ENCODE results near the gene F10. TPM values are rescaled to one million over a fixed set of nuclear protein-coding genes. Genes with fewer than 3 reads are reported as not detected.

F10 gene
- polyA plus RNA-seq, 4 donors: 17.8 to 26.6 (median 21.3) TPM

- no peak for DNase-seq (ENCODE audit: low read depth in 4 of 4, low spot score in 3 of 4)
Measured at GRCh38 chr13:113115363-113116205, 7.0 kb upstream of the F10 start.

- no peak for DNase-seq (ENCODE audit: low read depth in 4 of 4, low spot score in 3 of 4)
Measured at GRCh38 chr13:113116206-113116800, 6.3 kb upstream of the F10 start.

GRCh38 chr13:113116871-113117271, 5.7 kb upstream of the F10 start:
- no peak for DNase-seq (ENCODE audit: low read depth in 4 of 4, low spot score in 3 of 4)

GRCh38 chr13:113117335-113117872, 5.2 kb upstream of the F10 start:
- no peak for DNase-seq (ENCODE audit: low read depth in 4 of 4, low spot score in 3 of 4)

GRCh38 chr13:113117911-113118260, 4.7 kb upstream of the F10 start:
- no peak for DNase-seq (ENCODE audit: low read depth in 4 of 4, low spot score in 3 of 4)

GRCh38 chr13:113118261-113119021, 4.2 kb upstream of the F10 start:
- DNase-seq (ENCODE audit: low read depth in 4 of 4, low spot score in 3 of 4): no peak

GRCh38 chr13:113119166-113119821, 3.3 kb upstream of the F10 start:
- DNase-seq (ENCODE audit: low read depth in 4 of 4, low spot score in 3 of 4): no peak

- DNase-seq (ENCODE audit: low read depth in 4 of 4, low spot score in 3 of 4): no peak
Measured at GRCh38 chr13:113119822-113120189, 2.8 kb upstream of the F10 start.

- no peak for DNase-seq (ENCODE audit: low read depth in 4 of 4, low spot score in 3 of 4)
Measured at GRCh38 chr13:113120300-113121182, 2.1 kb upstream of the F10 start.

- DNase-seq (ENCODE audit: low read depth in 4 of 4, low spot score in 3 of 4): no peak
Measured at GRCh38 chr13:113121183-113121927, 1.2 kb upstream of the F10 start.

GRCh38 chr13:113121928-113122471, 599 bp upstream of the F10 start:
- no peak for DNase-seq (ENCODE audit: low read depth in 4 of 4, low spot score in 3 of 4)

GRCh38 chr13:113123226-113124201, 915 bp downstream of the F10 start:
- no peak for DNase-seq (ENCODE audit: low read depth in 4 of 4, low spot score in 3 of 4)

- DNase-seq (ENCODE audit: low read depth in 4 of 4, low spot score in 3 of 4): no peak
Measured at GRCh38 chr13:113124211-113124970, 1.8 kb downstream of the F10 start.

- no peak for DNase-seq (ENCODE audit: low read depth in 4 of 4, low spot score in 3 of 4)
Measured at GRCh38 chr13:113125506-113126264, 3.1 kb downstream of the F10 start.

GRCh38 chr13:113126265-113127150, 3.9 kb downstream of the F10 start:
- DNase-seq (ENCODE audit: low read depth in 4 of 4, low spot score in 3 of 4): no peak

Measured in right renal pelvis (tissue), 4 donors.